ENCODE results near the gene MRPS22.

GRCh38 chr3:139307601-139308555 lies 35.9 kb upstream of the MRPS22 start:
- TF ChIP-seq CTCF (IDR thresholded peaks at IDR 0.05): no peak
- TF ChIP-seq POLR2A (IDR thresholded peaks at IDR 0.05): no peak

Measured in testis (tissue), 2 donors.